GM12891 (cell line): ENCODE results near the gene PICALM.

ENCODE experiments used
- POLR2A ChIP-seq: IDR thresholded peaks from 2 replicates; pipeline ENCODE4 v1.6.1; 2011; ENCODE audit warnings: low read depth, low read length, control low read depth
- POLR2AphosphoS5 ChIP-seq: IDR thresholded peaks from 2 replicates; pipeline ENCODE4 v1.6.1; 2011; ENCODE audit warnings: low read depth, low read length, control low read depth
- SPI1 ChIP-seq: IDR thresholded peaks from 2 replicates; pipeline ENCODE4 v1.6.1; 2011; ENCODE audit warnings: low read depth, low read length, control low read depth
- TAF1 ChIP-seq: IDR thresholded peaks from 2 replicates; pipeline ENCODE4 v1.6.1; 2011; ENCODE audit warnings: low read depth, low read length, control low read depth

DNA sequence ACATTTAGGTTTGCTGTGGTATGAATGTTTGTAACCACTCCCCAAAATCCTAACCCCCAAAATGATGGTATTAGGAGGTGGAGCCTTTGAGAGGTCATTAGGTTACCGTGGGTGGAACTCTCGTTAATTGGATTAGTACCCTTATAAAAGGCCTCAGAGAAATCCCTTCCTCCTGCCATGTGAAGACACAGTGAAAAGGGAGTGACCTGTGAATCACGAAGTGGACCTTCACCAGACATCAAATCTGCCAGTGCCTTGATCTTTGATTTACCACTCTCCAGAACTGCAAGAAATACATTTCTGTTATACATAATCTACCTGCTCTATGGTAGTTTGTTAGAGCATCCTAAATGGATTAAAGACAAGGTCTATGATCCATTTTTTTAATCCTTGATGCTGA is 12.6 kb upstream of the PICALM start:
- TF ChIP-seq POLR2A = no peak
- TF ChIP-seq POLR2AphosphoS5 = no peak
- TF ChIP-seq SPI1 = no peak
- no peak for TF ChIP-seq TAF1
